K562 (cell line): ENCODE data around the gene ZFPM1. TPM values are rescaled to one million over a fixed set of nuclear protein-coding genes. Genes with fewer than 3 reads are reported as not detected.
A peak's percentile ranks its signal among the peaks of the same experiment; 100 is the strongest.

ENCODE experiments used
- AFF4 ChIP-seq: sonication (generic); formaldehyde crosslinking; IDR thresholded peaks from 2 replicates; pipeline ENCODE4 v1.8.0; 2023; ENCODE audit warnings: mild to moderate bottlenecking, missing genetic modification reagents
- CREB3 ChIP-seq: fragments of 450-650 bp; conservative IDR thresholded peaks from 2 replicates; pipeline ENCODE4 v1.6.1; 2016; ENCODE audit warnings: missing genetic modification characterization, low read depth, mild to moderate bottlenecking, missing compliant biosample characterization, moderate library complexity
- ERF ChIP-seq: fragments of 450-650 bp; formaldehyde crosslinking; IDR thresholded peaks from 2 replicates; pipeline ENCODE4 v1.4.0; 2020; ENCODE audit warnings: mild to moderate bottlenecking, mixed read lengths
- KHSRP ChIP-seq: fragments of 450-650 bp; IDR thresholded peaks from 2 replicates; pipeline ENCODE4 v1.6.1; 2017
- MCM3 ChIP-seq: fragments of 450-650 bp; IDR thresholded peaks from 2 replicates; pipeline ENCODE4 v1.6.1; 2016
- MIER1 ChIP-seq: fragments of 450-650 bp; IDR thresholded peaks from 2 replicates; pipeline ENCODE4 v1.6.1; 2016; ENCODE audit warnings: antibody characterized with exemption, mild to moderate bottlenecking, low read depth
- NR0B1 ChIP-seq: fragments of 450-650 bp; IDR thresholded peaks from one replicate; pipeline ENCODE4 v1.6.1; 2018; ENCODE audit warnings: mild to moderate bottlenecking, moderate library complexity; ENCODE audit not compliant: partially characterized antibody
- POLR3A ChIP-seq: IDR thresholded peaks from 2 replicates; pipeline ENCODE4 v1.6.1; 2011; ENCODE audit warnings: borderline replicate concordance, mild to moderate bottlenecking, moderate library complexity; ENCODE audit not compliant: insufficient read length, insufficient read depth; ENCODE audit errors: extremely low read depth
- RAD21 ChIP-seq, 2 experiments: fragments of 250-450 bp in 1 of 2; fragments of 450-650 bp in 1 of 2; sonication (Bioruptor Pico) in 1 of 2; formaldehyde crosslinking in 1 of 2; IDR thresholded peaks in 1 of 2; conservative IDR thresholded peaks in 1 of 2; 2 replicates each; pipeline versions ENCODE4 v1.4.0 to v1.8.0; 2020 to 2022; ENCODE audit warnings: mild to moderate bottlenecking in 2 of 2, moderate library complexity in 1 of 2
- SMAD3 ChIP-seq: fragments of 450-650 bp; formaldehyde crosslinking; conservative IDR thresholded peaks from 2 replicates; pipeline ENCODE4 v1.4.0; 2020; ENCODE audit warnings: mild to moderate bottlenecking
- SMAD4 ChIP-seq: fragments of 250-450 bp; sonication (Bioruptor Pico); conservative IDR thresholded peaks from 2 replicates; pipeline ENCODE4 v1.8.0; 2021; ENCODE audit warnings: inconsistent platforms, mild to moderate bottlenecking, moderate library complexity
- SPI1 ChIP-seq: IDR thresholded peaks from 2 replicates; pipeline ENCODE4 v1.6.1; 2011; ENCODE audit warnings: low read depth, low read length, control low read depth, borderline replicate concordance
- ZNF197 ChIP-seq: fragments of 200-800 bp; sonication (Bioruptor generic); IDR thresholded peaks from 2 replicates; pipeline ENCODE4 v1.6.1; 2016; ENCODE audit warnings: low read depth, missing genetic modification characterization, missing compliant biosample characterization
- ZNF316 ChIP-seq: fragments of 450-650 bp; IDR thresholded peaks from 2 replicates; pipeline ENCODE4 v1.6.1; 2016
- ZNF592 ChIP-seq: fragments of 450-650 bp; IDR thresholded peaks from 2 replicates; pipeline ENCODE4 v1.6.1; 2017; ENCODE audit warnings: antibody characterized with exemption, mild to moderate bottlenecking
- ZNF830 ChIP-seq: fragments of 250-450 bp; sonication (Bioruptor Pico); IDR thresholded peaks from 2 replicates; pipeline ENCODE4 v1.5.0; 2021; ENCODE audit warnings: mild to moderate bottlenecking
- polyA plus RNA-seq, 8 experiments: library from polyadenylated mRNA; depleted of rRNA in 4 of 8; stranded (reverse) in 5 of 8; unstranded in 3 of 8; fragments of >200 nt; fragmentation: Nextera tagmentation in 2 of 8; fragmentation: Illumina TruSeq in 1 of 8; extraction: Ambion mirVana in 2 of 8; extraction: Trizol in 1 of 8; gene quantifications; 2 replicates each; pipeline versions ENCODE4 v1.2.1 to v1.2.3, GENCODE V29; 2011 to 2014; ENCODE audit warnings: inconsistent platforms in 1 of 8, missing spikeins in 1 of 8
- total RNA-seq, 7 experiments: library from RNA; depleted of rRNA in 6 of 7; stranded (reverse); fragments of >200 nt in 6 of 7; fragmentation: Illumina TruSeq in 2 of 7; extraction: Trizol in 2 of 7; gene quantifications; 2 replicates each; pipeline versions ENCODE4 v1.2.1 to v1.2.3, GENCODE V29; 2011 to 2021; ENCODE audit warnings: low replicate concordance in 1 of 7

The ZFPM1 gene
- total and polyA plus RNA-seq, 9 of the 15 experiments (the other 6 are each of a cell fraction or from before 2014, with no cell fraction given), result 0.03 to 35.9 (median 1.4) TPM

DNA sequence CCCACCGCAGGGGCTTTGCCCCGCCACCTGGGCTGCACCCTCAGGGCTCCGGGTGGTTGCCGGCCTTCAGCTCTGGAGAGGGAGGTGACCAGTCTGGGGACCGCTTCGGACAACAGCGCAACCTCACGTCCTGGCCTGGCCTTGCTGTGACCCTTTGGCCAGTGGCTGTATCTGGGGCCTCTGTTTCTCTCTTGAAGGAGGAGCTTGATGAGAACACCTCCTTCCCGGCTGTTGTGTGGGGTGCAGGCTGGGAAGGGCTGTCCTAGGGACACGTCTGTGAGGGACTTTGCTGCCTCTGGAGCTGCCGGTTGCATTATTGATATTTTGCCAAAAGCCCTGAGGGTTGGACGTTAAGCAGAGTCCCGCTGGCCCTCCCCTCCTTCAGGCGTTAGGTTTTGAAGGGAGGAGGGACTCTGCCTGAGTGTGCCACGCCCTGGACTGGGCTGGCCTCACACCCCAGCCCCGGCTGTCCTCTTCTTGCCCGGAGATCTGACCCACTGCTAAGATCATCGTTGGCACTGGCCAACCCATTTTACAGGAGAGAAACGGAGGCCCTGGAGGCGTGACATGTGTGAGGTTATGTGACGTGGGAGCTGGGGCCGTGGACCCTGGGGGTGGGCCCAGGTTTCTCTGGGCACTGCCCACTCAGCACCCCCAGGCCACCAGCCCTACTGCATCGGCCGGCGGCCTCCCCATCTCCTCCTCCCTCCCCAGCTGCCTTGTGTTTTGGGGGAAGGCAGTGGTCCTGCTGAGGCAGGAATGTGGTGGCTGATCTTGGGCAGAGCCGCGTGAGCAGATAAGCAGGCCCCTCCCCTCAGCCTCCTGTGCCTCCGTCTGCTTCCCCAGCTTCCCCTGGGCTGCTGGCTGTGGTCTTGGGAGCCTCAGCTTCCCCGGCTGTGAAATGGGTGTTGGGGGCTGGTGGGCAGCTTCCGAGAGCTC lies 8.5 kb downstream of the ZFPM1 start (continued):
- TF ChIP-seq AFF4 (CRISPR knock-in tag), result no peak
- no peak for TF ChIP-seq POLR3A
- TF ChIP-seq SMAD4 (CRISPR knock-in tag), result 0 out of 2 replicates have a peak, but pooled peaks have one; percentile 49
- TF ChIP-seq RAD21 (CRISPR knock-in tag; conservative IDR thresholded peaks at IDR 0.05 in 1 of 2, IDR thresholded peaks at IDR 0.05 in 1 of 2), result 0 out of 4 replicates have a peak, but pooled peaks of 1 of the 2 experiments have one; percentile 7
- TF ChIP-seq KHSRP, result no peak
- no peak for TF ChIP-seq SPI1
- TF ChIP-seq ZNF592, result no peak
- no peak for TF ChIP-seq MIER1
- no peak for TF ChIP-seq NR0B1
- TF ChIP-seq CREB3 (tag), result no peak
- TF ChIP-seq ZNF197 (CRISPR knock-in tag), result no peak
- TF ChIP-seq ZNF830 (CRISPR knock-in tag), result 0 out of 2 replicates have a peak, but pooled peaks have one; percentile 33
- TF ChIP-seq MCM3, result no peak
- TF ChIP-seq ZNF316, result no peak
- no peak for TF ChIP-seq ERF (CRISPR knock-in tag)
- no peak for TF ChIP-seq SMAD3 (CRISPR knock-in tag)
